GM19397 (cell line): ENCODE measurements around the gene MMP23B.
"Not testable (repeated sequence)": the region's sequence is repeated elsewhere in the genome, so short reads cannot be mapped to it uniquely, and the experiment has no call there.

Experiments
- ATAC-seq: cut with Tn5 transposase; IDR thresholded peaks from one replicate; pipeline ENCODE4 v1.9.1; 2021; ENCODE audit warnings: mild to moderate bottlenecking, moderate library complexity; ENCODE audit not compliant: unreplicated experiment

The MMP23B gene

DNA sequence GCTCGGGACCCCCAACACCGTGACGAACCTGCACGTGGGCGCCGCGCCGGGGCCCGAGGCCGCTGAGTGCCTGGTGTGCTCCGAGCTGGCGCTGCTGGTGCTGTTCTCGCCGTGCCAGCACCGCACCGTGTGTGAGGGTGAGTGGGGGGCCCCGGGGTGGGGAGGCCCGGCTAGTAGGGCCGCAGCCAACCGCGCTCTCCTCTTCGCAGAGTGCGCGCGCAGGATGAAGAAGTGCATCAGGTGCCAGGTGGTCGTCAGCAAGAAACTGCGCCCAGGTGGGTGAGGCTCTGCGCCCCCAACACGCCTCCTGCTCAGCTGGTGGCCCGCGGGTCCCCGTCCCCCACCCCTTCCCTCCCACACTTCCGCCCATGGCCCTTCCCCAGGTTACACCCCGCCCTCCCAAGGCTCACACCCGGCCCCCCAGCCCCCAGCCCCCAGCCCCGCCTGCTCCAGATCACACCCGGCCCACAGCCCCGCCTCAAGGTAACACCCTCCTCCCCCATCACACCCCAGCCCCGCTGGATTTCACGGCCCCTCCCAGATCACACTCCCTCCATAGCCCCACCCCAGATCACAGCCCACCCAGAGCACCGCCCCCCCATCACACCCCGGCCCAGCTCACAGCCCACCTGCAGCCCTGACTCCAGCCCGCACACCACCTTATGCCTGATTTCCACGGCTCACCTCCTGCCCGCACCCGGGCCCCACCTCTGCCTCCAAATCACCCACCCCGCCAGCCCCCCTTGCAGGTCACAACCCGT, 2.4 kb upstream of the MMP23B start:
- no peak for ATAC-seq

DNA sequence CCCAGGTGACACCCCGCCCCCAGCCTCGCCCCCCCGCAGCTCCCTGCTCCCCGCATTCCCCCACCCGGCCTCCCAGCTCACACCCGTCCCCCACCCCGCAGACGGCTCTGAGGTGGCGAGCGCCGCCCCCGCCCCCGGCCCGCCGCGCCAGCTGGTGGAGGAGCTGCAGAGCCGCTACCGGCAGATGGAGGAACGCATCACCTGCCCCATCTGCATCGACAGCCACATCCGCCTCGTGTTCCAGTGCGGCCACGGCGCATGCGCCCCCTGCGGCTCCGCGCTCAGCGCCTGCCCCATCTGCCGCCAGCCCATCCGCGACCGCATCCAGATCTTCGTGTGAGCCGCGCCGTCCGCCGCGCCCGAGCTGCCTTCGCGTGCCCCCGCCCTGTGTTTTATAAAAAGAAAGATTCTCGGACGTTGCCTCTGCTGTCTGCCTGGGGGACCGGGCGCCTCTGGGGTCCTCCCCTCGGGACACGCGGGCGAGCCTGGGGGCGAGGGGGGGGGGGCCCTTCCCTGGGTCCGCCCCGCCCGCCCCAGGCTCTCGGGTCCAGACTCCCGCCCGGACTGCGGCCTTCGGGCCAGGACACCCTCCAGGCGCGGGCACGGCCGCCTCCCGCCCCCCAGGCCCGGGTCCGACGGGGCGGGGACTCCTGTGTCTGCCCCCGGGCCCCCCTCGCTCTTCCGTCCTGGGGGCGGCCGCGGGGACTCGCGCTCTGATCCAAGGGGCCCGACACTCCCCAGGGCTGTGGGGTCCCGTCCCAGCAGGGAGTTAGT, 1.6 kb upstream of the MMP23B start:
- peak; percentile 71 for ATAC-seq

DNA sequence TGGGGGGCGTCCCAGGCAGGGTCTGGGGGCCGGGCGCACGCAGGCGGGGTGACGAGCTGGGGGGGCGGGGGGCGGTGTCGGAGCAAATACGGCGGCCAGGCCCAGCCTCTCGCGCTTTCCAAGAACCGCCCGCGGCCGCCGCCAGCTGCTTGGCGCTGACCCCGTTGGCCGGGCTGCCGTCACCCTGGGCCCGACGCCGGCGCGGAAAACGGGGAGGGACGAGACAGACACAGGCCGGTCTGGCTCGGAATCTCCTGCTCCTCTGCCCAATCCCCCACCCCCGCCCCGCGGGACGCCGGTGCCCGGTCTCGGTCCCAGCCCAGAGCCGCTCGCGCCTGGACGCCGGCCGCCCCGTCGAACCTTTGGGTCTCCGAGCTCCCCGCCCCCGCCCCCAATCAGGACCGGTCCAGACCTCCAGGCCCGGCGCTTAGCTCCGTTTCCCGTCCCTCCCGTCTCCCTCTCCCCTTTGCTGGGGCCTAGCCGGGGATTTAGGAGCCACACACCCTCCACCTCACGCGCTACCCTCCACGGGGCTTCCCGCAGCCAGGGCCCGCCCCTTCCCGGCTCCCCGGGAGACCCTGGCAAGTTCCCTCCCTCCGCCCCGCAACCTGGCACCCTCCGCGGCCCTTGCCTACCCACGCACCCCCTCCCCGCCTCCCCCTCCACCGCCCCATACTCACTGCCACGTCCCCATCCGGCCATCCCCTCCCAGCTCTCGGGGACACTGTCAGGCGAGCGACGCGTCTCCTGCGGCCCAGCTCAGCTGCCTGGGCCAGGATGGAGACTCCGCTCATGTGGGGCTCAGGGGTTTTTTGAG, 800 bp upstream of the MMP23B start:
- no peak for ATAC-seq

DNA sequence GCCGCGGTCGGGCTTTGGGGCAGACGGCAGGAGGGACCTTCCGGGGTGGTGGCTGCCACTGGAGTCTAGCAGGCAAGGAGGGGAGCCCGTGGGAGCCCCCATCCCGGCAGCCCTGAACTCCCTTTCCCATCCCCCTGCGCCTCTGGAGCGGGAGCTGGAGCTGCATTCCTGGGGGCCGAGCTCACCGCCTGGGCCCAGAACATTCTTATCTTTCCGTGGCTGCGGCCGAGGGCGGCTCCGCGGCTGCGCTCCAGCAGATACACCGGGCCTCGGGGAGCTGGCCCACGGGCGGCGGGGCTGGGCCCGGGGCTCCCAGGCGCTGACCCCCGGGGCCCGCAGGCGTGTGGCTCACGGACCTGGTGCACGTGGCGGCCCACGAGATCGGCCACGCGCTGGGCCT, 1.4 kb downstream of the MMP23B start:
- not testable (repeated sequence) for ATAC-seq

DNA sequence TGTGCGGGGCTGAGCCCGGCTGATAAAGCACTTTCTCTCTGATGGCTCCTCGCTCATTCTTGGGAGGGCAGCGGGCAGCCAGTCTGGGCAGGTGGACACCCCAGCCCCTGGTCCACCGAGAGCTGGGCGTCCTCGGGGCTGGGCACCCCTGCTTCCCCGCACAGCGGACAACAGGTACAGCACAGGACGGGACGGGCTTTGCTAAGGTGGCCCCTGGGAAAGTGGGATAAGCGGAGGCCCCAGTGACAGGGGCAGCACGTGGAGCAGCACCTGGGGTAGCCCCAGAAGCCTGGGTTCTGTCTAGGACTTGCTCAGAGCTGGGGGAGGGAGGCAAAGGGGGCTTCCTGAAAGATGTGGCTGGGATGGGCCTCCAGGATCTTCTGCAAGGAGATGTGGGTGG, 2.6 kb downstream of the MMP23B start:
- ATAC-seq, result not testable (repeated sequence)

DNA sequence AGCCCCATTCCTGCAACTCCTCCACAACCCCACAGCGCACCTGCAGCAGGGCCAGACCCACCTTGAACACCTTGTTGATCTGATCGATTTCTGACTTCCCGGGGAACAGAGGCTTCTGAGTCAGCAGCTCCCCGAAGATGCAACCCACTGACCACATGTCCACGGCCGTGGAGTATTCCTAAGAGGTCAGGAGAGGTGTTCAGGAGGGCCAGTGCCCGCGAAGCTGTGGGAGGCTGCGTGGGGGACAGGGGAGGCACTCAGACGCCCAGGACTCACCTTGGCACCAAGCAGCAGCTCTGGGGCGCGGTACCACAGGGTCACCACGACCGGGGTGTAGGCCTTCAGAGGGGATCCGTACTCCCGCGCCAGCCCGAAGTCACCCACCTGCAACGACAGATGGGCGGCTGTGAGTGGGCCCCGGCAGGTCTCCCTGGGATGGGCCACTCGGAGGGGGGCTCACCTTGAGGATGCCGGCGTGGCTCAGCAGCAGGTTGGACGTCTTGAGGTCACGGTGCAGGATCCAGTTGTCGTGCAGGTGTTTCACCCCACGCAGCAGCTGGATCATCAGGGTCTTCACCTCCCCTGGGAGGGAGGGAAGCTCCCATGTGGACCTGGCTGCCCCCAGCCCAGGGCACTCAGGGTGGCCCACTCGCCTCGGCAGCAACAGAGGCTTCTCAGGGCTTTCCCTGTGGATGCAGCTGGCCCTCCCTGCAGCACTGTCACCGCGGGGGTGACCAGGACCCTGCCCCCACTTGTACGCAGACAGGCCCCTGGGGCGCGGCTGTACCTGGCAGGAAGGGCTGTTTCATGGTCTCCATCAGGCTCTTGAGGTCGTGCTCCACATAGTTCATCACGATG, 4.9 kb downstream of the MMP23B start:
- ATAC-seq, result not testable (repeated sequence)

DNA sequence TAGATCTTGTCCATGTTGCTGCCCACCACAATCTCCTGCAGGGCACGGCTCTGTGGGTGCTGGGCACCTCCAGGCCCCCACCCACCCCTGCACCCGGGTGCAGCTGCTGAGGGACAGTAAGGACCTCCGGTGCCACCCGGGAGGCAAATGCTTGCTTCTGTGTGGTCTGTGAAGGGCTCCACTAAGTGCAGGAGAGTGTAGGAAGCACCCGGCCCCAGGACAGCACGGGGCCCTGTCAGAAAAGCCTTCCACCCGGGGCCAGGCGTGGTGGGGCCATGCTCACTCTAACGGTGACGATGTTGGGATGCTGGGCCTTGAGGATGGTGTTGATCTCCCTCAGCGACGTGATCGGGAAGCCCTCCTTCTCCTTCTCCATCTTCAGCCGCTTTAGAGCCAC, 5.5 kb downstream of the MMP23B start:
- not testable (repeated sequence) for ATAC-seq

DNA sequence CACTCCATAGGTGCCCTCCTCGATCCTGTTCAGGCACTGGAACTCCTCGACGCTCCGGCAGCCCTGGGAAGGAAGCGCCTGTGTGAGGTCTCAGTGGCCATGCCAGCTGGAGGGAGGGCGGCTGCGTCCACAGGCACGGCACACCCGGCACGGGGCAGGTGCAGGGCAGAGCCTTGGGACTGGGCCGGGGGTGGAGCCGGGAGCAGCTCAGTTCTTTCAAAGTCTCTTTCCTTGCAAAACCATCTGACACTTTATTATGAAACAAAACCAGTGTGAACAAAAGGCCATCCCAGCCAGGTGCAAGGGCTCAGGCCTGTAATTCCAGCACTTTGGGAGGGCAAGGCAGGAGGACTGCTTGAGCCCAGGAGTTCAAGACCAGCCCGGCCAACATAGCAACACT, 6.6 kb downstream of the MMP23B start:
- not testable (repeated sequence) for ATAC-seq

DNA sequence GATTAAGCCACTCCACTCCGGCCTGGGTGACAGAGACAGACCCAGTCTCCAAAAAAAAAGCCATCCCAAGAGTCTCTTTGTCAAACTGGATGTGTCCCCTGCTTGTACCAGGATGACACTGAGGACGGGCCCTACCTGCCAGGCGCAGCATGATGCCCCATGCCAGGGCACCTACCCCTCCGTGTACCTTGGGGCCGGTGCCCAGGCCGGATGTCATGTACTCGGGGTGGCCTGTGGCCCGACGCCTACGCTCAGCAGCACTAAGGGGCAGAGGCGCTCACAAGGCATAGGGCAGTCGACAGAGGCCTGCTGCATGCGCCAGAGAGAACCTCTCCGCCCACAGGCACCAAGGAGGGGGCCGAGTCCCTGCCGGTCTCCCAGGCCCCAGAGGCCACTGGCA, 7.4 kb downstream of the MMP23B start:
- not testable (repeated sequence) for ATAC-seq

DNA sequence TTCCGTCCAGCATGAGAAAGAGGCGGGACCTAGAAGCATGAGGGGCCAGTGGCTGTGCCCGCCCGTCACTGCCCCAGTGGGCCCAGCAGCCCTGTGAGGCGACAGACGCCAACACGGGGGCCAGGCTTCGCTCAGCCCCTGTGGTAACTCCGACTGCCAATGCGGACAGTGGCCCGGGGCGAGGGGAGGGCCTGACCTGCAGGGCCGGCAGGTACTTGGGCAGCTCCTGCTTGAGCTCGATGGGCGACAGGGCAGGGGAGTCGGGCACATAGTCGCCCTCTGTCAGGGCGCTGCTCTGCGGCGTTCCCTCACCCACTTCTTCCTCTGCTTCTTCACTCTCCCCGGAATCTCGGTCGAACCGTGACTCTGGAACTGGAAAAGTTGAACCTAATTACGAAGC, 8.1 kb downstream of the MMP23B start:
- ATAC-seq, result not testable (repeated sequence)

DNA sequence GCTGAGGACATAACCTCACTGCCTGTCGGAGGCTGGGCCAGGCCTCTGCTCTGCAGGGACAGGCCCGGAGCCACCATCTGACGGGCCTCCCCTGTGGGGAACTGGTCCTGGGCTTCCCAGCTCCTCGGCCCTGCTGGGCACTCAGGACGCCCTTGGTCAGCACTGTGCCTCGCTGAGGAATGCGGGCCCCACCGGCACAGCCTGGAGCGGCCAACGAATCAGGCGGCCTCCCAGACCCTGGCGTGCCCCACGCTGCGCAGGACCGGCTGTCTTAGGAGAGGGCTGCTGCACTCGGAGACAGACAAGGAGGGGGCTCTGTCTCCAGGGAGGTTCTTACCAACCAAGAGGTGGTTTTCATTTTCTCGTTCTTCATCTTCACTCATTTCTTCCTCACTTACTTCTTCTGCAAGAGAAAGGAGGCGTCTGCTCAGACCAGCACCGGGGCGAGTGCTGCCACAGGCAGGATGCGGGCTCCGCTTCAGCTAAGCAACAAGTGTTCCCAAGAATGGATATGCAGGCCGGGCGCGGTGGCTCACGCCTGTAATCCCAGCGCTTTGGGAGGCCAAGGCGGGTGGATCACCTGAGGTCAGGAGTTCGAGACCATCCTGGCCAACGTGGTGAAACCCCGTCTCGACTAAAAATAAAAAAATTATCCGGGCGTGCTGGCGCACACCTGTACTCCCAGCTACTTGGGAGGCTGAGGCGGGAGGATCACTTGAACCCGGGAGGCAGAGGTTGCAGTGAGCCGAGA, 8.9 kb downstream of the MMP23B start:
- ATAC-seq, result not testable (repeated sequence)

DNA sequence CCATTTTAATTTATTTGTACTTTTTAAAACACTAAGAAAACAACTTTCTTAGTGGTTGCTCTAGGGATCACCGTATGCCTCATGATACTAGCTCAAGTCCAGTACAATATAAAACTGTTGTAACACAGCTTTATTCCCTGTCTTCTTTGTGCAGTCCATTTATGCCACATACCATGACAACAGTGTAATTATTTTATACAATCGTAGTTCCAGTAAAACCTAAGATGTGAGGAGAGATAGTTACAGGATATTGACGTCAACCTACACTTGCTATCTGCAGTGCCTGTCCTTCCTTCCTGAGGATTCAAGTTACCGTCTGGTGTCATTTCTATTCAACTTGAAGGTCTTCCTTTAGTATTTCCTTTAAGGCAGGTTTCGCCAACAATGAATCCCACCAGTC, 14.4 kb downstream of the MMP23B start:
- ATAC-seq, result not testable (repeated sequence)

DNA sequence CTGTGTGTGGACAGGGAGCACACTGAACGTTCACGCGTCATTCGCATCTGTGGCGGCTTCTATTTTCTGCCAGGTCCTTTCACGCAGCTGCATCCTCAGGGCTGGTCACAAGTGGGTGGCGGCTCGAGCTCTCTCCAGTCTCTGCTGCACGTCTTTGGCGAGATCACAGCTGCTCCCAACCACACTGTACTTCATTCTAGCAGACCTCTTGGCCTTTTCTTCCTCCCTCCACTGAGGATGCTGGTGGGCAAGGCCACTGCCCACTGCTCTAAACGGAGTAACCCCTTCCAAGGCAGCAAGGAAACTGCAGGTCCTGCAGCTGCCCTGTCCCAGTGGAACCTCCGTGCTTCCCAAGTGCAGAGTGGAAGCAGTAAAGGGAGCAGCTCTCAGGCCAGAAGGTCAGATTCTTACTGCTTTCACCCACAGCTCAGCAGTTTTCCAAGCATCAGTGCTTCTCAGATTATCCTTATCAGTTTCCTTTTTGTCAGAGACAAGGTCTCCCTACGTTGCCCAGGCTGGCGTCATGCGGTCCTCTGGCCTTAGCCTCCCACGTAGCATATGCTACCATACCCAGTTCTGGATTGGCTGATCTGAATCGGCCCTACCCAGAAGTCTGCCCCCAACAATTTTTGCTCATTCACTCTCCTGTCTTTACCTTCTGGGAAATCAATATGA, 15.7 kb downstream of the MMP23B start:
- ATAC-seq, result not testable (repeated sequence)

DNA sequence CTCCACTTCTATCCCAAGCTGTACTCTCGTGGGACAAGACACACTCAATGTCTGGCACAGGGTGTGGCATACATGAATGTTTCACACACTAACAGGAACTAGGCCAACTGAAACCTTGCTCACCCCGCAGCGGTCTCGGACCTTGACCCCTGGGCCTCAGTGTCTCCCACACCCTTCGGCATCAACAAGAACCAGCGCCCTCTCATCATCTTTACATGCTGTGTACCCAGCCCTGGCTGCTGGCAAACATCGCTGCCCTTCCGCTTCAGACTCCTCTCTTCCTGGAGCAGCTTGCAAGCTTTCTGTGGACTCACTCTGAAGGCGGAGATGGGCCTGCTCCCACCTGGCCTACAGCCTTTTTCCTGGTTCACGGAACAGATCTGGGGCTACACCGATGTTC, 16.3 kb downstream of the MMP23B start:
- ATAC-seq, result not testable (repeated sequence)

DNA sequence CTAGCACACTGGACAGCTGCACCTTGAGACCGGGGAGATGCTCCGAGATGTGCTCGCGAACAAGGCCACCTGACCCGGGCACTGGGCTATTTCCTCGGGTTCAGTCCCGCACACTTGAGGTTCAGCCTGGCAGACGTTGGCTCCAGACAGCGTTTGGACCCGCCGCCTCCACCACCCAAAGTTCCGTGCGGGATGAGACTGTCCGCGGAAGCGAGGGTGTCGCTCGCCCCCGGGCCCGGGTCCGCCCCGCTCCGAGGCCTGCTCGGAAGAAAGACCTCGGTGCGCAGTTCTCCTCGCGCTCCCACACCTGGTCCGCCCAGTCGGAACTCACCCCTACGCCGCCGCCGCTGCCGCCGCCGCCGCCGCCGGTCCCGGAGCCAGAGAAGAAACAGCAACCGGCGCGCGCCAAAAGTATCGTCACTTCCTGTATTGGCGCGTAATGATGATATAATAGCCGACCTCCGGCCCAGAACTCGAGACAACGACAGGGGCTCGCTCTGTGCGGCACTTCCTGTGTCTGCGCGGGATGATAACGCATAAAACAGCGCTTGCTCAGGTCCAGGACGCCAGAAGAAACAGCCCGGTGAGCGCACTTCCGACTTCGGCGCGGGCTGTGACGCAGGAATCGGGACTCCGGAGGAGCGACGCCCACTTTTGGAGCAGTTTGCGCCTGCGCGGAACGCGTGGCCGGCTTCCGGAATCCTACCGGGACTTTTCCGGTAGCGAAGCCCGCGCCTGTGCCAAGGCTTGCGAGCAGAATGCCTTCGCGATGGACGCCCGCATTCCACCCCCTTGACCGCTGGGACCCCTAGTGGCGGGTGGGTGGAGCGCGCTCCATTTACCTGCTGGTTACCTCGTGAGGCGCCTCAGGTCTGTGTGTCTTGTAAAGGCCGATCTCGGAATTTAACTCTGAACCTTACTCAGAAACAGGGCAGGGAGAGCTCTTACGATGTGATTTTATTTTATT, 26.9 kb downstream of the MMP23B start, which contains the start of gene CDK11B:
CDK11B (minus strand) TSS at position 422 of the 967 bp plus-strand sequence. CDS start 1,519 bp downstream, outside the sequence.
- ATAC-seq, result peak; percentile 87

DNA sequence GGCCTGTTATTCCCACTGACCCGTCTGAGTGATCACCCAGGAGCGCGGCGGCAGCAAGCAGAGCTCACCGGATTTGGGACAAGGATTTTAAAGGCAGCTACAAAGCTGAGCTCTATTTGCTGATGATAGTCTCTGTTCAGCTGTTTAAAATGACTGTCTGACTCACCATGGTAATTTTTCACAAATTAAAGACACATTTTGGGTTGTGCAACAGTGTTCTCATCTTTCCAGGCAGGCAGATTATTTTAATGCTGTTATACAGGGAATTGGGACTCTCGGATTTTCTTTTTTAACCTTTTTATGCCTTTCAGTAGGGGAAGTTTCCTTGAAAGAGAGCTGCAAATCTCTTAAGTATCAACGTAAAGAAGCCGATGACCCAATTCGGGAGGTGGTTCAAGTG, 30.4 kb downstream of the MMP23B start:
- ATAC-seq, result not testable (repeated sequence)

DNA sequence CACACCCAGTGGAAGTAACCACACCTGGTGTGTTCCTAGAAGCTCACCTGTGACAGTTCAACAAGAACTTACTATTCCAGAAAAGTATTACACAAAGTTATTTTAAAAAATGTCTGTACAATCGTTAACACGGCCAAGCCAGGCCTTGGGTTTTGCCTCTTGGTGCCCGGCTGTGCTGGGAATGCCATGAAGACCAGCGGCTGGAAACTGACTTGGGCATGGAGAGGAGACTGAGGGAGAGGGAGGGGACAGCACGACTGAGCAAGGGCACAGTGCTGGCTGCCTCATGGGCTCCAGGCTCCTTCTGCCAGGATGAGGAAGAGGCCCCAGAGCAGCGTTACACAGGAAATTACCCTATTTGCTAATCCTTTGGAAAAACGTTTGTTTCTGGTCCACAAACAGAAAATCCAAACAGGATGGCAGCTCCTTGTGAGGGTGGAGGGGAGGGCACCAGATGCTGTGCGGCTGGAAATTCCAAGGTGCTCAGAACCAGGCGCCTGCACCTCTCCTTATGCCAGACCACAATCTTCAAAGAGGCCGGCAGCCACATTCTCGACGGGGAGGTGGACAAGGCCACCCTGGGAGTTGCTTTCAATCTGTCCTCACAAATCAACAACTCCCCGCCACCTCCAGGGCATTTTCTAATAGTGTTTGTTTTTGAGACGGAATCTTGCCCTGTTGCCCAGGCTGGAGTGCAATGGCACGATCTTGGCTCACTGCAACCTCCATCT, 31.0 kb downstream of the MMP23B start:
- ATAC-seq, result not testable (repeated sequence)
